ENCODE results near the gene TPGS1.

Gene TPGS1, protein sequence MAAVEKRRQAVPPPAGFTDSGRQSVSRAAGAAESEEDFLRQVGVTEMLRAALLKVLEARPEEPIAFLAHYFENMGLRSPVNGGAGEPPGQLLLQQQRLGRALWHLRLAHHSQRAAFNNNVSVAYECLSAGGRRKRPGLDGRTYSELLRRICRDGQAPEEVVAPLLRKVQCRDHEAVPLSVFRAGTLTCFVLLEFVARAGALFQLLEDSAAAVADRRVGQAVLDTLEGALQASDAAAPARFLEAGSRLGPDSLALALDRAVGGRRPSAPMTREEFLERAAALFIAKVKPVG

GRCh38 chr19:507286-508203 lies at the start of gene TPGS1:
Gene TPGS1 (plus strand): TSS chr19:507497. CDS start chr19:507507, 10 bp downstream.
- POLR2A ChIA-PET: interaction anchor here (1.1 kb wide), 1 partner anchor 24 kb away, joined by 11 read pairs; the partner anchor contains the start of gene CDC34
- peak; percentile 85 for DNase-seq (ENCODE audit: extremely low spot score)
- TF ChIP-seq, protein P1, sequence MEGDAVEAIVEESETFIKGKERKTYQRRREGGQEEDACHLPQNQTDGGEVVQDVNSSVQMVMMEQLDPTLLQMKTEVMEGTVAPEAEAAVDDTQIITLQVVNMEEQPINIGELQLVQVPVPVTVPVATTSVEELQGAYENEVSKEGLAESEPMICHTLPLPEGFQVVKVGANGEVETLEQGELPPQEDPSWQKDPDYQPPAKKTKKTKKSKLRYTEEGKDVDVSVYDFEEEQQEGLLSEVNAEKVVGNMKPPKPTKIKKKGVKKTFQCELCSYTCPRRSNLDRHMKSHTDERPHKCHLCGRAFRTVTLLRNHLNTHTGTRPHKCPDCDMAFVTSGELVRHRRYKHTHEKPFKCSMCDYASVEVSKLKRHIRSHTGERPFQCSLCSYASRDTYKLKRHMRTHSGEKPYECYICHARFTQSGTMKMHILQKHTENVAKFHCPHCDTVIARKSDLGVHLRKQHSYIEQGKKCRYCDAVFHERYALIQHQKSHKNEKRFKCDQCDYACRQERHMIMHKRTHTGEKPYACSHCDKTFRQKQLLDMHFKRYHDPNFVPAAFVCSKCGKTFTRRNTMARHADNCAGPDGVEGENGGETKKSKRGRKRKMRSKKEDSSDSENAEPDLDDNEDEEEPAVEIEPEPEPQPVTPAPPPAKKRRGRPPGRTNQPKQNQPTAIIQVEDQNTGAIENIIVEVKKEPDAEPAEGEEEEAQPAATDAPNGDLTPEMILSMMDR (IDR thresholded peaks at IDR 0.05; ENCODE audit: control extremely low read depth, extremely low read depth, low read depth, missing control alignments): no peak
- CTCF ChIA-PET: interaction anchor here (0.6 to 2.9 kb wide), 14 partner anchors 10 to 211 kb away, joined by 3 to 18 read pairs (median 4); partner anchors contain the start of genes CDC34 and MADCAM1

DNA sequence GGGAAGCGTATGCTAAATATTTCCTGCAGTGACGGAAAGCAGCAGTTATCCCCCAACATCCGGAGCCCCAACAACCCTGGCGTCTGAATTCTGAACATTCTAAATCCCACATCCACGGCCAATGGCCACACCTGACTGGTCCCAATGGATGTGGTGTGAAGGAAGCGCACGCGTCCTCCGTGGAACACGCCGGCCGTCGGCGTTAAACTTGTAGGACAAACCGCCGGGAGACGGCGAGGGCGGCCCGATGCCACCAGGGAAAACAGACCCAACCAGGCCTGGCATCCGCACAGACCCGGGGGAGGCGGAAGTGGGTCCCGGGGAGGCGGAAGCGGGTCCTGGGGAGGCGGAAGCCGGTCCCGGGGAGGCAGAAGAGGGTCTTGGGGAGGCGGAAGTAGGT lies 49.7 kb upstream of the TPGS1 start:
- ChIA-PET CTCF (no interaction called here), POLR2A (no interaction called here)
- DNase-seq (ENCODE audit: extremely low spot score): no peak
- TF ChIP-seq, protein P1 (IDR thresholded peaks at IDR 0.05; ENCODE audit: control extremely low read depth, extremely low read depth, low read depth, missing control alignments): no peak

DNA sequence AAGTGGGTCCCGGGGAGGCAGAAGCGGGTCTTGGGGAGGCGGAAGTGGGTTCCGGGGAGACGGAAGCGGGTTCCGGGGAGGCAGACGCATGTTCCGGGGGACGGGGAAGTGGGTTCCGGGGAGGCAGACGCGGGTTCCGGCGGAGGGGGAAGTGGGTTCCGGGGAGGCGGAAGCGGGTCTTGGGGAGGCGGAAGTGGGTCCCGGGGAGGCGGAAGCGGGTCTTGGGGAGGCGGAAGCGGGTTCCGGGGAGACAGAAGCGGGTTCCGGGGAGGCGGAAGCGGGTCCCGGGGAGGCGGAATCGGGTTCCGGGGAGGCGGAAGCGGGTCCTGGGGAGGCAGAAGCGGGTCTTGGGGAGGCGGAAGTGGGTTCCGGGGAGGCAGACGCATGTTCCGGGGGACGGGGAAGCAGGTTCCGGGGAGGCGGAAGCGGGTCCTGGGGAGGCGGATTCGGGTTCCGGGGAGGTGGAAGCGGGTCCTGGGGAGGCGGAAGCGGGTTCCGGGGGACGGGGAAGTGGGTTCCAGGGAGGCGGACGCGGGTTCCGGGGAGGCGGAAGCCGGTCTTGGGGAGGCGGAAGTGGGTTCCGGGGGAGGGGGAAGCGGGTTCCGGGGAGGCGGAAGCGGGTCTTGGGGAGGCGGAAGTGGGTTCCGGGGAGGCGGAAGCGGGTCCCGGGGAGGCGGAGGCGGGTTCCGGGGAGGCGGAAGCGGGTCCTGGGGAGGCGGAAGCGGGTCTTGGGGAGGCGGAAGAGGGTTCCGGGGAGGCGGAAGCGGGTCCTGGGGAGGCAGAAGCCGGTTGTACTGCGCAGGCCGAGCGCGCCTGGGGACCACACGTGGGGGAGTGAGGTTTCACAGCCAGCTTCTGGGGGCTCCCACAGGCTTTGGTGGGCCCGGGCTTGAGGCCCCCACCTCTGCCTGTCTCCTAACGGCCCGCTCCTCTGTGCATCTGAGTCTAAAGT lies 48.9 kb upstream of the TPGS1 start:
- POLR2A ChIA-PET: no interaction called here

DNA sequence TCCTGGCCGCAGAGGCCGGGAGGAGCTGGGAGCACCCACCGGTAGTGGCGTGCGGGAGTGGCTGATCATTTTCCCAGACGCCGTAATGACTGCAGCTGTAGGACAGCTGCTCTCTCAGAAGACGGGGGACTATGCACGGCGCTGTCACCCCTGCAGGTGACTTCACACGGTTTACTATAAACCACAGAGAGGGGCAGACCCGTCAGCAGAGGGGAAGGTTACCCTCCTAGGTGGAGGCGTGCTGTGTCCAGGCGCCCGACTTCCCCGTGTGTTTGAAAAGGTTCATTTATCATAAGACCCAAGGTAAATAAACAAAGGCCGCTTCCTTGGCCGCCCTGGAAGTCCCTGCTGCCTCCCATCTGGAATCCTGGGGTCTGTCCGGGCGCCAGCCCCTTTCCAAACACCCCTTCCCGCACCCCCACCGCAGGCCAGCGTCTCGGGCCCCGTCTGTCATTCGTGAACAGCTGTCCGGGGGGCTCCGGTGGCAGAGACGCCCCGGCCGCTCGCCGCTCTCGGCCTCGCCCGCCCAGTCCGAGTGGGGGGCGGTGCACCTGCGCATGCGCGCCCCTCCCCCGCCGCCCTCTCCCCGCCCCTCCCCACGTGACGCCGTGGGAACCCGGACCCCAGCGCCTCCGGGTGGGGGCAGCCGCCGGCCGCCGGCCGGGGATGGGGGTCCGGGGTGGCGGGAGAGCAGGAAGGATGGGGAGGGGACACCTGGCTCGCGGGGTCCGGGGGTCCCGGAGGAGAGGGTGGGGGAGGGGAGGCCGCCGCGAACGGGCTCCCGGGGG lies 47.4 kb upstream of the TPGS1 start:
- CTCF ChIA-PET: no interaction called here
- TF ChIP-seq, protein P1 (IDR thresholded peaks at IDR 0.05; ENCODE audit: control extremely low read depth, extremely low read depth, low read depth, missing control alignments): no peak
- POLR2A ChIA-PET: no interaction called here
- no peak for DNase-seq (ENCODE audit: extremely low spot score)

More for the DNA sequence above, 48.9 kb upstream of the TPGS1 start:
- TF ChIP-seq, protein P1 (IDR thresholded peaks at IDR 0.05; ENCODE audit: control extremely low read depth, extremely low read depth, low read depth, missing control alignments): no peak
- CTCF ChIA-PET: no interaction called here
- DNase-seq (ENCODE audit: extremely low spot score): no peak

- TF ChIP-seq, protein P1 (IDR thresholded peaks at IDR 0.05; ENCODE audit: control extremely low read depth, extremely low read depth, low read depth, missing control alignments): no peak
- ChIA-PET CTCF (no interaction called here), POLR2A (no interaction called here)
- DNase-seq (ENCODE audit: extremely low spot score): no peak
These were observed 46.2 kb upstream of the TPGS1 start, which contains the start of gene SHC2 for GRCh38 chr19:460877-461720. Gene SHC2 (minus strand): TSS chr19:461033. CDS start chr19:460996, 37 bp downstream.
